GM12801 (cell line): Measurements from ENCODE around the gene CAPN15.

Experiments used
- TF ChIP-seq, protein P1 (sequence below): IDR thresholded peaks from one replicate; pipeline ENCODE4 v1.5.1; 2011; ENCODE audit warnings: control low read depth; ENCODE audit not compliant: insufficient read length; ENCODE audit errors: extremely low read depth

Gene CAPN15

DNA sequence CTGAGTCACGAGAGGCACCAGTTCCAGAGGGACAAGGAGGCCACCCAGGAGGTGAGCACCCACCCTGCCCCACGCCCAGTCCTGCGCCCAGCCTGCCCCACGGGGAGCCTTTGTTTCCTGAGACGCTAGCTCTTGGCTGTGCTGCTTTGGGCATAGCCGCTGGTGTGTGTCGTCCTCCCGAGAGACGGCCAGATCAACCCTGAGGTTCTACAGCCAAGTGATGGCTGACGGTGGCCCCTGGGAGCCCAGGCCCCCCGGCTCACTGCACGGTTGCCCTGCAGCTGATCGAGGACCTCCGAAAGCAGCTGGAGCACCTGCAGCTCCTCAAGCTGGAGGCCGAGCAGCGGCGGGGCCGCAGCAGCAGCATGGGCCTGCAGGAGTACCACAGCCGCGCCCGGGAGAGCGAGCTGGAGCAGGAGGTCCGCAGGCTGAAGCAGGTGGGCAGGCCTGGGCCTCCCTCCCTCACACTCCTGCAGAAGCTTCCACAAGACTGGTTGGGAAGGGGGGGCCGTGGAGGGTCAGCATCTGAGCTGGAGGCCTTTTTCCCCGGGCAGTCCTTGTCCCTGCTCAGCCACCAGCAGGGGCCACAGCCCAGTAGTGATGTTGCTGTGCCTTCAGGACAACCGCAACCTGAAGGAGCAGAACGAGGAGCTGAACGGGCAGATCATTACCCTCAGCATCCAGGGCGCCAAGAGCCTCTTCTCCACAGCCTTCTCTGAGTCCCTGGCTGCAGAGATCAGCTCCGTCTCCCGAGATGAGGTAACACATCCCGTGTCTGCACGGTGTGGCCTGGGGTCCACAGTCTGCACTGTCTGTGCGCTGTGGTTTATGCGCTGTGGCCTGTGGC lies 7.4 kb upstream of the CAPN15 start:
- TF ChIP-seq, protein P1, sequence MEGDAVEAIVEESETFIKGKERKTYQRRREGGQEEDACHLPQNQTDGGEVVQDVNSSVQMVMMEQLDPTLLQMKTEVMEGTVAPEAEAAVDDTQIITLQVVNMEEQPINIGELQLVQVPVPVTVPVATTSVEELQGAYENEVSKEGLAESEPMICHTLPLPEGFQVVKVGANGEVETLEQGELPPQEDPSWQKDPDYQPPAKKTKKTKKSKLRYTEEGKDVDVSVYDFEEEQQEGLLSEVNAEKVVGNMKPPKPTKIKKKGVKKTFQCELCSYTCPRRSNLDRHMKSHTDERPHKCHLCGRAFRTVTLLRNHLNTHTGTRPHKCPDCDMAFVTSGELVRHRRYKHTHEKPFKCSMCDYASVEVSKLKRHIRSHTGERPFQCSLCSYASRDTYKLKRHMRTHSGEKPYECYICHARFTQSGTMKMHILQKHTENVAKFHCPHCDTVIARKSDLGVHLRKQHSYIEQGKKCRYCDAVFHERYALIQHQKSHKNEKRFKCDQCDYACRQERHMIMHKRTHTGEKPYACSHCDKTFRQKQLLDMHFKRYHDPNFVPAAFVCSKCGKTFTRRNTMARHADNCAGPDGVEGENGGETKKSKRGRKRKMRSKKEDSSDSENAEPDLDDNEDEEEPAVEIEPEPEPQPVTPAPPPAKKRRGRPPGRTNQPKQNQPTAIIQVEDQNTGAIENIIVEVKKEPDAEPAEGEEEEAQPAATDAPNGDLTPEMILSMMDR: no peak

DNA sequence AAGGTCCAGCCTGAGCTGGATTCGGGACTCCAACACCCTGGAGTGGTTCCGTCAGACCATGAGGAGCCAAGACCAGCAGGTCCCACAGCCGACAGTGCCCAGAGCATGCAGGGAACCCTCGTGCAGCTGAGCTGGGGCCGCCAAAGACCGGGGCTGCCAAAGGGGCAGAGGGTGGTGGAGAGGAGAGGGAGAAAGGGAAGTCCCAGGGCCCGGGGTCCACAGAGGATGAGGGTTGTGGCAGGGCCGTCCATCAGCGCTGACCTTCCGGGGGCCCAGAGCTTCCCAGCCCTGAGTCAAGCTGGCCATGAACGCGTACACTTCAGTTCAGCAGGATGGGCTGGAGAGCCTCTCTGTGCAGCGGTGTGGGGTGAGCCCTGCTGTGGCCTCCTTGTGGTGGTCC lies 6.7 kb upstream of the CAPN15 start:
- TF ChIP-seq, protein P1: no peak

DNA sequence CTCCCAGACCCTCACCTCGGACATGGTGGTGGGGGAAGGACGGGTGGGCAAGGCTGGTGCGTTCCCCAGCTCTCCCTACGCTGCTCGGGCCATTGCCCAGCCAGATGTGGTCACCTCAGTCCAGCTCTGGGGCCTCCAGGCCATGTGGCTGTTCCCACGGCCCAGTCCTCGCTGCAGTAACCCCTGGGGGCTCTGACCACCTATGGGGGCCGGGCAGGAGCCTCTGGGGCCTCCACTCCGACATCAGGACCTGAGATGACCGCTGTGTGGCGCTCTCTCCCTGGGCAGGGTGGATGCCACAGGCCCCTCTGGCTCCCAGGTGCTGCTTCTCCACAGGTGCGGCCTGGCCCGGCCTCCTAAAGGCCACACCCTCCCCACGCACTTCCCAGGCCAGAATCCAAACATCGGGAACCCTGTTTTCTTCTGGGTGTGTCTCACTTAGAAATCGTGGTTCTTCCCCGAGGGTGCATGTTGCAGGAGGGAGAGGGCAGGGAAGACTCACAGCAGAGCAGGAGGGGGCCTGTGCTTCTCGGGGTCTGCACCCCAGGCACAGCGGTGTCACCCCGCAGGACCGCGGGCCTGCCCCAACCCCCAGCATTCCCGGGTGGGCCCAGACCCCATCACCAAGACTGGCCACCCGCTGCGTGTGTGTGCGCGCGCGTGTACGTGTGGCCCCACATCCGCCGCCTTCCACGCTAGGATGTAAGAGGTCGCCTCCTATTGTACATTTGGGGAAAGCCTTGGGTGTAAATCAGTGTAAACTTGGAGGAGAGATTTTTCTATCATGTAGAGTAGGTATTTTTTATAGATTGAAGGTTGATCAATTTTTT lies 5.9 kb upstream of the CAPN15 start:
- TF ChIP-seq, protein P1: no peak

DNA sequence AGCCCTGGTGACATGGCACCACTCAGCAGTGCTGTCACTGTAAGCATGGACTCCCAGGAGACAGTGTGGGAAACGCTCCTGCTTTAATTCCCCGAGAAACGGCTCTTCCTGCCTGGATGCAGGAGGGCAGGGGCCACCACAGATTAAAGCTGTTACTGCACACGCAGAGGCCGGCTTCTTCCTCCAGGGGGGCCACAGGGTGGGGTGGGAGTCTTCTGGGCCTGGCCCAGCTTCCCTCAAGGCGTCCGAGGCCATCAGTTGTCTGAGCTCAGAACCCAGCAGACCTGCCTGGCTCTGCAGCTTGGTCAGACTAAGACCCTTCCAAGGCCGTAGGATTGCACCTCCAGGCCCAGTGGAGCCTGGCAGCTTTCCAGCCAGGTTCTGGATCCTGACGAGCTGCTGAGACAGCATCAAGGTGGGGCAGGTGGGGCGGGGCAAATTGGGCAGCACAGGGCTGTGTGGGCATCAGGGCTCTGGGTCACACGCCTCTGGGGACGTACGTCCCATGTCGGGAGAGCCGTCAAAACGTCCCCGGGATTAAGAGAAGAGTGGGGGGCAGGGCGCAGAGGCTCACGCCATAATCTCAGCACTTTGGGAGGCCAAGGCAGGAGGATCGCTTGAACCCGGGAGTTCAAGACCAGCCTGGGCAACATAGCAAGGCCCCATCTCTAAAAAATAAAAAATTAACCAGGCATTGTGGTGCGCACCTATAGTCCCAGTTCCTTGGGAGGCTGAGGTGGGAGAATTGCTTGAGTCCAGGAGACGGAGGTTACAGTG lies 5.0 kb upstream of the CAPN15 start:
- TF ChIP-seq, protein P1: no peak

DNA sequence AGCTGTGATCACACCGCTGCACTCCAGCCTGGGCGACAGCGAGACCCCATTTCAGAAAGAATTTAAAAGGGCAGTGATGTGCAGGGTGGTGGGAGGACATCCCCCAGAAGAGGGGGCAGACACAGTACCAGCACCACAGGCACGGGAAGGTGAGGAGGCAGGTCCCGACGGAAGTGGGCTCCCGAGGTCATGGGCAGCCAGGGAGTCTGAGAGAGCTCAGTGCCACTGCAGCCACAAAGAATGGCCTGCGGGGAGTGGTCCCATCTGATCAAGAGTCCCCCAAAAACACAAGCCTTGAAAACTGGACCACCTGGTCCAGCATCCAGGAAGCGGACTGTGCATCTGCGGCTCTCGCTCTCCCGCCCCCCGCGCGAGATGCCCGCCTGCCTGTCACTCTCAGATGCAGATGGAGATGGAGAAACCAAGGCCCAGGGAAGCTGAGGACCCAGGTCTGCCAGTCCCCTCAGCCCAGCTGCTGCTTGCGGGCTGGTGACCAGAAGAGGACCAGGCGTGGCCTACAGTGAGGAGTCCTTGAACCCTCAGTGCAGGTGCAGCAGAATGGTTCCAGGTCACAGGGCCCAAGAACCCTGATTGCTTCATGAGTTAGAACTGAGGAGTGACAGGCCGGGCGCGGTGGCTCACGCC lies 4.3 kb upstream of the CAPN15 start:
- TF ChIP-seq, protein P1: no peak

DNA sequence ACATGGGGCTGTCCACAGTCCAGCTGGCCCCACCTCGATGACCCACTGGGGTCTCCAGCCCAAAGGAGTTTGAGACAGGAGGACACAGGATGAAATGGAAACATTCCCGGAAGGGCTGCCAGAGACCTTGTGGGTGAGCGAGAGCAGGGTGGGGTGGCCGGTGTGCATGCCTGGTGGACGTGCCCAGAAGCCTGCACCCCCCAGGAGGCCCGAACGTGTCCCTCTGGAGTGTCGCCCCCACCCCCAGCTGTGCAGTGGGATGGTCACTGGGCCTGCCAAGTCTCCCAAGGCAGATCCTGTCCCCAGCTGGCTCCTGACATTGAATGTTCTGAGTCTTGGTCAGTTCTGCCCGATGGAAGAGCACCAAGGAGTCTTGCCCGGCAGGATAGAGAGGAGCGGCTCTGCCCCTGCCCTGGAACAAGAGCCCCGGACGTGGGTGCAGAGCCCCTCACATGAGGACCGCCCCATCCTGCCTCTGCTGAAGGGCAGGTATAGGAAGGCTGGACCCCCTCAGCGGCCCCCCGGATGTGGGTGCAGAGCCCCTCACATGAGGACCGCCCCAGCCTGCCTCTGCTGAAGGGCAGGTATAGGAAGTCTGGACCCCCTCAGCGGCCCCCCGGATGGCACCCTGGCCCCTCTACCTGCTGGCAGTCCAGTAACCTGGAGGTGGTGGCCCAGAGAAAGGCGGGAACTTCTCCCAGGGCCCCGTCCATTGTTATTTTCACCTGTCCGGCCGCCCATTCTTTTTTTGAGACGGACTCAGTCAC lies 3.1 kb upstream of the CAPN15 start:
- TF ChIP-seq, protein P1: no peak
